GM21528 (cell line): Measurements from ENCODE around the gene RABGAP1L.

ENCODE experiments used
- ATAC-seq: cut with Tn5 transposase; IDR thresholded peaks from one replicate; pipeline ENCODE4 v1.9.1; 2021; ENCODE audit warnings: mild to moderate bottlenecking, moderate library complexity; ENCODE audit not compliant: unreplicated experiment, low FRiP score

The RABGAP1L gene

DNA sequence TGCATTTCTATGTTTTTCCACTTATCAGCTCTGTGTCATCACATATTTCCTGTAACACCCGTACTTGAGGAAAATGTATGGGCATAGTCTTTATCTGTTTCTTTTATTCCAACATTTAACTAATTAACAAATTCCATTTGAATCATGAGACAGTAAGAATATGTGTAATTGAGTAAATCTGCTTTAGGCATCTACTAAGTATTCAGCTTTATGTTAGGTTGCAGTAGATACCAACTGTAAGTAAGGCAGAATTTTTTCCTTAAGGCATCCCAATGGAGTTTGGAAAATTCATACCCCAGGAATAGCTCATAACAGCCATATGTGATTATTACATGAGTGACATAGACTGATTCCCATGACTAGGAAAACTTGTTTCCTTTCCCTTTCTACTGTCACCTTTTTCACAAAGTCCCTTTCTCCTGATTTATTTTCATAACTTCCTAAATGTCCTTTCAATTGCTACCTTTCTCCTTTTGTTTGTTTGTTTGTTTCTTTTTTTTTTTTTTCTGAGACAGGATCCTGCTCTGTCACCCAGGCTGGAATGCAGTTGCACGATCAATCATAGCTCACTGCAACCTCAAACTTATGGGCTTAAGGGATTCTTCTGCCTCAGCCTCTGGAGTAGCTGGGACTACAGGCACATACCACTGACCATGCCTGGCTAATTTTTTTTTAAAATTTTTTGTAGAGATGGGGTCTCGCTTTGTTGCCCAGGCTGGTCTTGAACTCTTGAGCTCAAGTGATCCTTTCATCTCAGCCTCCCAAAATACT, 780.6 kb downstream of the RABGAP1L start:
- ATAC-seq, result no peak

GRCh38 chr1:174940646-174941175, 781.4 kb downstream of the RABGAP1L start:
- ATAC-seq, result no peak

DNA sequence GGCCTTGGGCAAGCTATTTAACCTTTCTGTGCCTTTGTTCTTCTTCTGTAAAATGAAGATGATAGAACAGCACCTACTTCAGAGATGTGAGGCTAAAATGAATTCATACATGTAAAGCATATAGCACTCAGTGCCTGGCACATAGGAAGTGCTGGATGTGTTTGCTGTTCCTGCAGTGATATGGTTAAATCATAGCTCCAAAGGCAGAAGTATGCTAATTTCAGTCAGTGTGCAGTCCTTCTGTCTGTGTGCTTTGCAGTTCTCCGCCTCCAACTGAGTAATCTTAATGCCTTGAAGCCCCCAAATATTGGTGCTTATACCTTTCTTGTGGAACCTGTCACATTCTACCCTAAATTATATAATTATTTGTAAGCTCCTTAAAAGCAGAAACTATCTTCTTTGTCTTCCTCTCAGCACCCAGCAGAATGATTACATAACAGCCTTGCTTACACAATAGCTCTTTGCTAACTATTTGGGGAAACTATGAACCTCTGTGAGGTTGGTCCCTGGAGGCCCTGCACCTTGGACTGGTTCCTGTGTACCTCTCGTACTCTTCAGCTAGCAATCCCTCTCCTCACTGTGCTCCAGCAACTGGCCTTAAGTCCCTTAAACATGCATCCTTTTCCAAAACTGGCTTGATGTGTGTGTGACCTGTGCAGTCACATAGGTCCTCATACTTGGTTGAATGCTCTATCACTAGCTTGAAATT, 783.4 kb downstream of the RABGAP1L start:
- no peak for ATAC-seq

DNA sequence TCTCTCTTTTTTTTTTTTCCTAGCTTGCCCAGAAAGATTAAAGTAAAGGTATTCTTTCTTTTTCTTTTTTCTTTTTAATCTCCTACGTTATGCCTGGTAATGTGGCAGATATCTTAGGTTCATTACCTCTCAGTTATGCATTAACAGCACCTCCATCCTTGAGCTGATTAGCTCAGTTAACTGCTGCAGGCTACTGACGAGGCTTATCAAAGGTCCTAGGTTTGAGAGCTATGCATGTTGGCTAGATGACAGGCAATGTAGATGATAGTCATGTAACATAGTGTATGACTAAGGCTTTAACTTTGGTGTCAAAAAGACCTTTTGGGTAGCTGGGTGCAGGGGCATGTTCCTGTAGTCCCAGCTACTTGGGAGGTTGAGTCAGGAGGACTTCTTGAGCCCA, 786.7 kb downstream of the RABGAP1L start:
- ATAC-seq, result no peak

- ATAC-seq, result no peak
These were observed 789.7 kb downstream of the RABGAP1L start for GRCh38 chr1:174949061-174949460.

DNA sequence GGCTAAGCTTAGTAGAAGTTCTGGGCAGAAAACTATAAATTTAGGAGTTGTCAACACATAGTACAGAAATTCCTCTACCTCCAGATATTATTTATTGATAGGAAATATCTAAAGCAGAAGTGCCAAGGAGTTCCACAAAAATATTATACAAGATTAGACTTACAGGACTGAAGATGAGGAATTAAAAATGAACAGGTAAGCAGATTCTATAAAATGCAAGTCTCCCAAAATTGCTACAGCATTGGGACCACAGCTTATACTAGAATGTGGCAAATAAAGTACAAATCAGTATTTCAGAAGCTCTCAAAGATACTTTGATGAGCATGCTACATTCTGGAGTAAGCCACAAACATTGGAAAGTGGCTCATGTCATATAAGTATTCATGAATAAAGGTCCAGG, 790.3 kb downstream of the RABGAP1L start:
- no peak for ATAC-seq

DNA sequence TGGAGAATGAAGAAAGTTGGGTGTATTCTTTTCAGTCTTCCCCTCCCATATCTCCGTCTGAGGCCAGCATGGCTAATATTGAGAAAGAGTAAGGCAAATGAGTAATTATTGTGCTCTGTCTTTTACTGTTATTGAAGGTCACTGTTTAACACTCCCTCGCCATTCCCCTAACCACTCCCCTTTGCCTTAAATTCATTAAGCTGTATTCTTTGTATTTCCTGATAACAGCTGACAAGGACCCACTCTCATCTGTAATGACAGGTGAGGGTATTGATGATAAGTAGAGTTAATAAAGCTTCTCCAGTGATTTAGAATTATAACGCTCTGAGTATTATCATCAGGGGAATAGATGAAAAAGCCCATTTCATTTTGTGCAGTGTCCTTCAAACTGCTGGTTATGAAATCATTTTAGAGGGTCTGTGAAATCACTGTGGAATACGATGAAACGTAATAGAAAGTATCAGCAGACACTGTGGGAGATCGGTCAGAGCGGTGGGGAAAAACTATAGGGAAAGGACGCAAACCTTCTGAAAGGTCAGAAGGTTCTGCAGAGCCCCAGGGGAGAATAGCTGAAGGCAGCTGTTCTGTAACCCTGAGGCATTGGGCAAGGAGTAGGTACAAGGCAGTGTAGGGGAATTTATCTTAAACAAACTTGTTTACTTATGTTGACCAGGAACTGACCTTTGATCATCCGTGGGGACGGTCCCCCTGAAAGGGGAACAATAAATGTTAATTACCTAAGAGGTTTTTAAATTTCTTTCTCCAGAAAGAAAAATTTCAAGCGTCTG, 794.2 kb downstream of the RABGAP1L start:
- no peak for ATAC-seq

DNA sequence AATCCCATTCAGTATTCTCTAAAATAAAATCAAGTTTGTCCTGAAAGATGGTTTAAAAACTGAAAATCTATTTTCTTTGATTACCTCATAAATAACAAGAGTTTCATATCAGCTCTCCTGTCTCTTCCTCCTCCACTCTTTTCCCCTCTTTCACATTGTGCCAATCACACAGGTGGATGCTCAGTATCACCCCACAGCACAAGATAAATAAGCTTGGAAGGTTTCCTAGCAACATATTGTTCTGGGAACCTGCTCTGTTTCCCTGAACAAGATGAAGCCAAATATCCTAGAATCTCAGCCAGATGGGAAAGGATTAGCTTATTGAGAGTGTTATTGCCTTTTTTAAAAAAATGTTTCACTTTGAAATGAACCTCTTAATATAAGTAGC, 794.7 kb downstream of the RABGAP1L start:
- ATAC-seq, result no peak

GRCh38 chr1:174954671-174955669, 795.6 kb downstream of the RABGAP1L start:
- ATAC-seq, result no peak

DNA sequence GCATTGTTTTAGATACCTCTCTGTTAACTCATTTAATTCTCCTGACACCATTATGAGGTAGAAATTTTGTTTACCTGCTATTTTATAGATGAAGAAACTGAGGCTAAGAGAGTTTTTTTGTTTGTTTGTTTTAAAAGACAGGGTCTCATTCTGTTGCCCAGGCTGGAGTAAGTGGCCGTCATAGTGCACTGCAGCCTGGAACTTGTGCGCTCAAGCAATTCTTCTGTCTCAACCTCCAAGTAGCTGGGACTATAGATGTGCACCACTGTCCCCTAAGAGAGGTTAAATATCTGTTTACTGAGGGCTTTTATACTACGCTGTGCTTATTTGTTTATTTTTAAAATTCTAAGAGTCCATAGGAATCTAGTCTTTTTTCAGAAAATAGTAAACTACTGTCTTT, 796.8 kb downstream of the RABGAP1L start:
- no peak for ATAC-seq

DNA sequence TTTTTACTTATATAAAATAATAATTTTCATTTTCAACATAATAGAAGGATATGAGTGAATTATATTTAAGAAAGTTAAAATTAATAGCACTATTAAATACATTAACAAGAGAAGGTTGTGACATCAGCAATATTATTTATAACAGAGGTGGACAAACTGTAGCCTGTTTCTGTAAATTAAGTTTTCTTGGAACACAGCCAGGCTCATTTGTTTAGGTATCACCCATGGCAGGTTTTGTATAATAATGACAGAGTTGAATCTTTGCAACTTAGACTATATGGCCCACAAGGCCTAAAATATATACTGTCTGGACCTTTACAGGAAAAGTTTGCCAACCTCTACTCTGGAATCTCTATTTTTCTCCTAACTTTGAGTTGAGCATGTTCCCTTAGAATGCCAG, 797.7 kb downstream of the RABGAP1L start:
- no peak for ATAC-seq

DNA sequence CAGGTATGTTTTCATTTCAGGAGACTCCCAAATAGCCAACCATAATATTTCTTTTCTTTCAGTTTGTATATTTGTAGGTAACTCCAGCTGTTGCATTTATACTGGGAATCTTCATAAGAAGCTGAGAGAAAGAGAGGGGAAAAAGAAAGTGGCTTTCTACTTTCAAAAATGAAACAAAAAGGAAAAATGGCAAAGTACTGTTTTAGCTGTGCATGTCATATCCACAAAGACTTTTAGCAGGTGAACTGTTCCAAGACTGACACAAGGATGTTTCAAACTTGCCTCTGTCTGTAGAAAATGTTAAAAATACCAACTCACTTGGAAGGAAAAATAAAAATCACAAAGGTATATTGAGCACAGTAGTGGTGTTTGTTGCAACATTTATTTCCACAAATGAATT, 798.5 kb downstream of the RABGAP1L start:
- no peak for ATAC-seq

GRCh38 chr1:174958396-174958795, 799.1 kb downstream of the RABGAP1L start:
- ATAC-seq, result no peak

DNA sequence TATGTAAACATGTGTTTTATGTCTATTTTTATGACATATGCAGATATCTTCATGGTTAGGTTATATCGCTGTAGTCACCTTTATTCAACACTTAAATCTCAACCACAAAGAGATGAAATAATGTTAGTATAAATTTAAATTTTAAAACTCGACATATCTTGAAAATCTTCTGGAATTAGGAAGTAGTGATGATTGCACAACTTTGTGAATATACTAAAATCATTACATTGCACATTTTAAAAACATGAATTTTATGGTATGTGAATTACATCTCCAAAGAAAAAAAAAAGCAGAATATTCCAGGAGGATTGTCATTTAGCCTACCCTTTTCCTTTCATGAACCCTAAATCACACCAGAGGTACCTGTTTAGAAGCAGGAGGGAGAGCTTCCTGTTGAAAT, 801.0 kb downstream of the RABGAP1L start:
- ATAC-seq, result no peak

DNA sequence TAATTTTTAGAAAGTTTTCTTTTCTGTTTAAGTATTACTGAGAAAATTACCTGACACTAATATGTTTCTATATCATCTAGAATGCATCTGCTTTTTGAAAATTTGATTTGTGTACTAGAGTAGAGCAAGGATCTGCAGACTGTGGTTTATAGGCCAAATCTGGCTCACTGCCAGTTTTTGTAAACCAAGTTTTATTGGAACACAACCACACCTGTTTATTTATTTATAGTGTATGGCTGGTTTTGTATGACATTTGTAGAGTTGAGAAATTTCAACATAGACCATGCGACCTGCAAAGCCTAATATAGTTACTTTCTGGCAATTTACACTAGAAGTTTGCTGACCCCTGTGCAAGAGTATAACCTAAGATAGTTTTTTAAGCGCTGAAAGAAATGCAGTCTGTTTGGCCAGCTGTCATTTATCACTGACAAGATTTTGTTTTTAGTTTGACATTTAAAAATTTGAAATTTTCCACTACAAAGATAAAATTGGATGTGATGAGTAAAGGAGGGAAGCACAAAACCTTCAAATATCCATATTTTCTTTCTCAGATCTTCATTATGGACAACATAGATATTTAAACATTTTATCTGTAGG, 804.3 kb downstream of the RABGAP1L start:
- ATAC-seq, result no peak

- ATAC-seq, result no peak
These were observed 805.1 kb downstream of the RABGAP1L start for GRCh38 chr1:174964261-174964971.

DNA sequence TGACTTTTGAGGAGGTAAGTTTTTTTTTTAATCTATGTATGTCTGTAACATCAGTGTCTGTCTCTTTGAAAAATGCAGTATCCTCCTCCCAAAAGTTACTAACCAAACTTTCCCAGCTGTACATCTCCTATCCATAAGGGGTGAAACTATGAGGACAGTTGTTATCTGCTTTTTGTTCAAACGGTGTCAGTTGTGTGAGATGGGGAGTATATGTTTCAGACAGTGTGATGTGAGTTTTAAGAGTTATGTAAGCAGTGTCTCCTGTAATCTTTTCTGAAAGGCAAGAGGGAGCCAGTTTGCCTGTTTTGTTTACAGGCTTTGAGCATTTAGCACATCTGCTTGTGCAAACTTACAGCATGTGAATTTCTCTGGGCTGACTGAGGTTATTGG, 805.6 kb downstream of the RABGAP1L start:
- ATAC-seq, result no peak

DNA sequence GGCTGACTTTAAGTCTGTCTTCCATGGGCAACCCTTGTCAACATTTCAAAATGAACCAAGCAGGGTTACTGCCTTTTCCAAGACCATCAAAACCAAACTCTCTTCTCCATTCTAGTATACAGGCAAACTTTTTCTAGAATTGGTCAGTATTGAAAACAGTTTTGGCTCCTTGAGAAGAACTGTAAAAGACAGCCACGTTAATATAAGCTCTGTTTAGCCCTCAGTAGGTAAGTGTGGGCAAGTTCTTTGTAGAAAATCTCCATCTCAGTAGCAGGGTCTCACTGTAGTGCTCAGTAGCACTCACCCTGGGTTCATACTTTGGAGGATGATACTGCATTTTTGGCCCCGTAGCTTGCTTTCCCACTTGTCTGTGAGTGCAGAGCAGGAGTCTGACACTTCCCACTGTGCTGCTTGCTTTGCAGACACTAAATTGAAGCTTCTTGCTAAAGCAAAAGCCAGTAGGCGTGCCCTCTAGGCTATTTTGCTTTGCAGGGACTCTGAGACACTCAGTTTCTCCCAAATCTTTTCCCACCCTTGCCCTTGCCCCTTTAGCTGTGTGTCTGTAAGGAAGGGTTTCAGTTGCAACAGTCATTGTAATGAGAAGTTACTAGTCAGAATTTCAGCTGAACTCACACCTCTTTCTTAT, 806.2 kb downstream of the RABGAP1L start:
- no peak for ATAC-seq
